Smooth muscle cell (in vitro differentiated cells): ENCODE data around the gene ZNF492. TPM values are rescaled to one million over a fixed set of nuclear protein-coding genes. Genes with fewer than 3 reads are reported as not detected.
"Not testable (repeated sequence)": the region's sequence is repeated elsewhere in the genome, so short reads cannot be mapped to it uniquely, and the experiment has no call there.

Experiments
- DNase-seq: peaks from one replicate; lab custom pipeline; 2025; ENCODE audit not compliant: unreplicated experiment; lab: John Stamatoyannopoulos, UW
- H2AFZ ChIP-seq: fragments of 200-600 bp; sonication (generic); 2 replicates; pipeline ENCODE4 v1.6.0; 2016; ENCODE audit warnings: antibody characterized with exemption, low read depth, mild to moderate bottlenecking
- H3F3A ChIP-seq: fragments of 200-600 bp; sonication (generic); 2 replicates; pipeline ENCODE4 v1.6.0; 2017; ENCODE audit warnings: antibody characterized with exemption, low read depth
- H3K27ac ChIP-seq: fragments of 200-600 bp; sonication (generic); 2 replicates; pipeline ENCODE4 v1.5.1; 2016; ENCODE audit warnings: low read depth, mild to moderate bottlenecking
- H3K27me3 ChIP-seq: fragments of 200-600 bp; sonication (generic); 2 replicates; pipeline ENCODE4 v1.6.1; 2016; ENCODE audit warnings: low read depth, mild to moderate bottlenecking
- H3K36me3 ChIP-seq: fragments of 200-600 bp; sonication (generic); 2 replicates; pipeline ENCODE4 v1.5.1; 2016; ENCODE audit warnings: low read depth
- H3K4me1 ChIP-seq: fragments of 200-600 bp; sonication (generic); 2 replicates; pipeline ENCODE4 v1.5.1; 2016; ENCODE audit warnings: low read depth
- H3K4me2 ChIP-seq: fragments of 200-600 bp; sonication (generic); 2 replicates; pipeline ENCODE4 v1.6.0; 2016; ENCODE audit warnings: mild to moderate bottlenecking
- H3K4me3 ChIP-seq: fragments of 200-600 bp; sonication (generic); 2 replicates; pipeline ENCODE4 v1.5.1; 2016; ENCODE audit warnings: mild to moderate bottlenecking
- H3K79me2 ChIP-seq: fragments of 200-600 bp; sonication (generic); 2 replicates; pipeline ENCODE4 v1.6.0; 2016; ENCODE audit warnings: low read depth, mild to moderate bottlenecking
- H3K9ac ChIP-seq: fragments of 200-600 bp; sonication (generic); 2 replicates; pipeline ENCODE4 v1.6.0; 2016; ENCODE audit warnings: low read depth
- H3K9me3 ChIP-seq: fragments of 200-600 bp; sonication (generic); replicated peaks from 2 replicates; pipeline ENCODE4 v1.5.1; 2016; ENCODE audit warnings: low read depth
- H4K20me1 ChIP-seq: fragments of 200-600 bp; sonication (generic); 2 replicates; pipeline ENCODE4 v1.6.0; 2016; ENCODE audit warnings: low read depth
- CTCF ChIP-seq: fragments of 200-600 bp; sonication (generic); IDR thresholded peaks from 2 replicates; pipeline ENCODE4 v1.5.1; 2017; ENCODE audit warnings: borderline replicate concordance, mild to moderate bottlenecking, antibody characterized with exemption; ENCODE audit not compliant: insufficient read depth, poor library complexity, severe bottlenecking
- WGBS: methylation state at CpG from one replicate; pipeline ENCODE4 v1.1.7; 2016; ENCODE audit warnings: low lambda C conversion rate; 5-methylcytosine and 5-hydroxymethylcytosine counted together
- polyA plus RNA-seq: library from polyadenylated mRNA; unstranded; fragments of >200 nt; fragmentation: Nextera tagmentation; extraction: Ambion mirVana; gene quantifications from 2 replicates; pipeline ENCODE4 v1.2.1, GENCODE V29; 2016
- total RNA-seq: library from RNA; depleted of rRNA; stranded (reverse); fragments of >200 nt; gene quantifications from 2 replicates; pipeline ENCODE4 v1.2.3, GENCODE V29; 2014

Gene ZNF492
- not detected in 2 replicates for total RNA-seq
- polyA plus RNA-seq = not detected in 2 replicates

GRCh38 chr19:22633706-22634449, at the start of gene ZNF492:
Gene ZNF492 (plus strand): TSS chr19:22634324. CDS start chr19:22653400, 19,076 bp downstream.
- peaks cover 19% of the 10 kb centered on the region for H3K9me3 ChIP-seq
- WGBS = 85% methylated on average over 36 of the region's 36 CpGs
- H3K4me2 ChIP-seq, H3K79me2 ChIP-seq, H3K36me3 ChIP-seq, H3K4me3 ChIP-seq, H3F3A ChIP-seq, H3K27ac ChIP-seq, H3K27me3 ChIP-seq, H2AFZ ChIP-seq, H4K20me1 ChIP-seq, H3K9ac ChIP-seq, H3K4me1 ChIP-seq, DNase-seq: not testable (repeated sequence)

- Histone ChIP-seq H3K4me2 (no peak overlapping the region), H2AFZ (no peak overlapping the region), H3F3A (no peaks in the 10 kb centered on the region), H3K9ac (no peak overlapping the region), H4K20me1 (no peaks in the 10 kb centered on the region), H3K79me2 (no peaks in the 10 kb centered on the region), H3K36me3 (no peaks in the 10 kb centered on the region), H3K4me3 (no peak overlapping the region), H3K4me1 (no peaks in the 10 kb centered on the region), H3K9me3 (no peaks in the 10 kb centered on the region), H3K27ac (no peak overlapping the region), H3K27me3 (no peaks in the 10 kb centered on the region)
- 90% methylated on average over 11 of the region's 11 CpGs for WGBS
- TF ChIP-seq CTCF = no peak
- no peak for DNase-seq
Measured at GRCh38 chr19:22595422-22595821, 38.7 kb upstream of the ZNF492 start.

GRCh38 chr19:22595918-22596341, 38.2 kb upstream of the ZNF492 start:
- Histone ChIP-seq H3F3A (no peaks in the 10 kb centered on the region), H3K4me1 (no peaks in the 10 kb centered on the region), H3K9ac (no peak overlapping the region), H3K4me3 (no peak overlapping the region), H3K27me3 (no peaks in the 10 kb centered on the region), H3K36me3 (no peaks in the 10 kb centered on the region), H3K9me3 (no peaks in the 10 kb centered on the region), H2AFZ (no peak overlapping the region), H4K20me1 (no peaks in the 10 kb centered on the region), H3K27ac (no peak overlapping the region), H3K79me2 (no peaks in the 10 kb centered on the region), H3K4me2 (no peak overlapping the region)
- DNase-seq = no peak
- 89% methylated on average over 6 of the region's 24 CpGs for WGBS
- no peak for TF ChIP-seq CTCF

- Histone ChIP-seq H3K4me1 (no peaks in the 10 kb centered on the region), H3K4me2 (no peak overlapping the region), H3K9me3 (no peaks in the 10 kb centered on the region), H3K27me3 (no peaks in the 10 kb centered on the region), H4K20me1 (no peaks in the 10 kb centered on the region), H3K36me3 (no peaks in the 10 kb centered on the region), H3K9ac (no peak overlapping the region), H3K27ac (no peak overlapping the region), H2AFZ (no peak overlapping the region), H3F3A (no peaks in the 10 kb centered on the region), H3K79me2 (no peaks in the 10 kb centered on the region), H3K4me3 (no peak overlapping the region)
- 84% methylated on average over 16 of the region's 18 CpGs for WGBS
- DNase-seq = no peak
- no peak for TF ChIP-seq CTCF
Measured at GRCh38 chr19:22600690-22601648, 33.2 kb upstream of the ZNF492 start.
